PC-9 (cell line): ENCODE data around the gene DNAJC12. TPM values are rescaled to one million over a fixed set of nuclear protein-coding genes. Genes with fewer than 3 reads are reported as not detected.

Experiments
- BruUV-seq: library from RNA; stranded (reverse); fragments of 400-500 nt; replicated peaks from 2 replicates; lab custom pipeline; 2021; lab: Mats Ljungman, UMichigan
- CTCF ChIA-PET: fragments of 300-600 bp; sonication (Branson Sonifier 250); formaldehyde crosslinking; loops from one replicate; lab custom pipeline; 2022; ENCODE audit warnings: antibody characterized with exemption; lab: Charles Lee
- POLR2A ChIA-PET: fragments of 300-600 bp; sonication (Branson Sonifier 250); formaldehyde crosslinking; loops from one replicate; lab custom pipeline; 2022; ENCODE audit warnings: antibody characterized with exemption; ENCODE audit not compliant: unreplicated experiment; lab: Charles Lee
- DNase-seq, 2 experiments: peaks; one replicate each; pipeline versions ENCODE4 v3.0.0 to v3.0.0-alpha.2; 2015 to 2022; ENCODE audit warnings: mixed read lengths in 1 of 2
- H2AFZ ChIP-seq: fragments of 200-600 bp; sonication (generic); 2 replicates; pipeline ENCODE4 v1.8.1; 2017; ENCODE audit warnings: antibody characterized with exemption
- H3F3A ChIP-seq: fragments of 200-600 bp; sonication (generic); 2 replicates; pipeline ENCODE4 v1.8.1; 2017; ENCODE audit warnings: antibody characterized with exemption, mild to moderate bottlenecking, low read depth; ENCODE audit not compliant: insufficient read depth
- H3K27ac ChIP-seq: fragments of 200-600 bp; sonication (generic); 2 replicates; pipeline ENCODE4 v1.6.1; 2016; ENCODE audit warnings: mixed run types
- H3K27me3 ChIP-seq: fragments of 200-600 bp; sonication (generic); 2 replicates; pipeline ENCODE4 v1.6.1; 2016; ENCODE audit warnings: low read depth, mixed run types; ENCODE audit not compliant: insufficient read depth
- H3K36me3 ChIP-seq: fragments of 200-600 bp; sonication (generic); 2 replicates; pipeline ENCODE4 v1.6.1; 2016; ENCODE audit warnings: low read depth, mixed run types
- H3K4me1 ChIP-seq: fragments of 200-600 bp; sonication (generic); replicated peaks from 2 replicates; pipeline ENCODE4 v1.6.1; 2016; ENCODE audit warnings: mixed run types; ENCODE audit not compliant: insufficient read depth
- H3K4me2 ChIP-seq: fragments of 200-600 bp; sonication (generic); 2 replicates; pipeline ENCODE4 v1.6.1; 2017; ENCODE audit warnings: mixed run types
- H3K4me3 ChIP-seq: fragments of 200-600 bp; sonication (generic); 2 replicates; pipeline ENCODE4 v1.6.1; 2016; ENCODE audit warnings: mixed run types
- H3K79me2 ChIP-seq: fragments of 200-600 bp; sonication (generic); 2 replicates; pipeline ENCODE4 v1.6.1; 2017; ENCODE audit warnings: low read depth, mixed run types
- H3K9me2 ChIP-seq: fragments of 200-600 bp; sonication (generic); 2 replicates; pipeline ENCODE4 v1.8.1; 2017; ENCODE audit warnings: mild to moderate bottlenecking; ENCODE audit not compliant: insufficient read depth
- H3K9me3 ChIP-seq: fragments of 200-600 bp; sonication (generic); 2 replicates; pipeline ENCODE4 v1.8.1; 2016; ENCODE audit warnings: low read depth; ENCODE audit not compliant: insufficient read depth
- H4K20me1 ChIP-seq: fragments of 200-600 bp; sonication (generic); 2 replicates; pipeline ENCODE4 v1.8.1; 2017; ENCODE audit not compliant: insufficient read depth
- CTCF ChIP-seq: fragments of 200-600 bp; sonication (generic); conservative IDR thresholded peaks from 2 replicates; pipeline ENCODE4 v1.6.1; 2017; ENCODE audit warnings: mixed run types, antibody characterized with exemption, mild to moderate bottlenecking, moderate library complexity
- EZH2 ChIP-seq: fragments of 200-600 bp; sonication (generic); IDR thresholded peaks from 2 replicates; pipeline ENCODE4 v1.8.0; 2017; ENCODE audit warnings: antibody characterized with exemption, low read depth
- intact Hi-C: fragments of 100-400 bp; cut with micrococcal nuclease; formaldehyde crosslinking; loops from one replicate; pipeline ENCODE4 v1.10.0; 2022; ENCODE audit not compliant: unreplicated experiment
- total RNA-seq: library from RNA; stranded (reverse); gene quantifications from 2 replicates; pipeline ENCODE4 v1.2.3, GENCODE V29; 2021

The DNAJC12 gene
- total RNA-seq, 1 experiment from 2014 or later, result 0.33 TPM

- no peak for TF ChIP-seq CTCF
- no peak for TF ChIP-seq EZH2
- no peaks in the 10 kb centered on the region for H3K79me2 ChIP-seq
- no TSS peak for BruUV-seq
- no peak for DNase-seq
- no peaks in the 10 kb centered on the region for H3K9me2 ChIP-seq
- no peaks in the 10 kb centered on the region for H3K27me3 ChIP-seq
- no peaks in the 10 kb centered on the region for H3F3A ChIP-seq
- CTCF ChIA-PET, result no interaction called here
- no peak overlapping the region for H3K27ac ChIP-seq
- H3K4me3 ChIP-seq, result no peak overlapping the region
- no peaks in the 10 kb centered on the region for H3K4me1 ChIP-seq
- H4K20me1 ChIP-seq, result no peaks in the 10 kb centered on the region
- POLR2A ChIA-PET, result no interaction called here
- no peaks in the 10 kb centered on the region for H3K9me3 ChIP-seq
- no peak overlapping the region for H3K4me2 ChIP-seq
- intact Hi-C loops, result no loop called here
- H2AFZ ChIP-seq, result no peak overlapping the region
- H3K36me3 ChIP-seq, result no peaks in the 10 kb centered on the region
These were observed 28.9 kb downstream of the DNAJC12 start for GRCh38 chr10:67809107-67809506.

- no peak overlapping the region for H3K4me3 ChIP-seq
- TF ChIP-seq EZH2 (no peak), CTCF (no peak)
- H3K36me3 ChIP-seq, result no peaks in the 10 kb centered on the region
- no peaks in the 10 kb centered on the region for H3K79me2 ChIP-seq
- H3K27me3 ChIP-seq, result no peaks in the 10 kb centered on the region
- no peaks in the 10 kb centered on the region for H3F3A ChIP-seq
- ChIA-PET CTCF (no interaction called here), POLR2A (no interaction called here)
- no peak overlapping the region for H3K27ac ChIP-seq
- no peak for DNase-seq
- no peaks in the 10 kb centered on the region for H3K4me1 ChIP-seq
- intact Hi-C loops, result no loop called here
- H4K20me1 ChIP-seq, result no peaks in the 10 kb centered on the region
- H2AFZ ChIP-seq, result no peak overlapping the region
- H3K9me2 ChIP-seq, result no peaks in the 10 kb centered on the region
- H3K9me3 ChIP-seq, result no peaks in the 10 kb centered on the region
- H3K4me2 ChIP-seq, result no peak overlapping the region
- no TSS peak for BruUV-seq
These were observed 29.3 kb downstream of the DNAJC12 start for GRCh38 chr10:67808704-67809103.

DNA sequence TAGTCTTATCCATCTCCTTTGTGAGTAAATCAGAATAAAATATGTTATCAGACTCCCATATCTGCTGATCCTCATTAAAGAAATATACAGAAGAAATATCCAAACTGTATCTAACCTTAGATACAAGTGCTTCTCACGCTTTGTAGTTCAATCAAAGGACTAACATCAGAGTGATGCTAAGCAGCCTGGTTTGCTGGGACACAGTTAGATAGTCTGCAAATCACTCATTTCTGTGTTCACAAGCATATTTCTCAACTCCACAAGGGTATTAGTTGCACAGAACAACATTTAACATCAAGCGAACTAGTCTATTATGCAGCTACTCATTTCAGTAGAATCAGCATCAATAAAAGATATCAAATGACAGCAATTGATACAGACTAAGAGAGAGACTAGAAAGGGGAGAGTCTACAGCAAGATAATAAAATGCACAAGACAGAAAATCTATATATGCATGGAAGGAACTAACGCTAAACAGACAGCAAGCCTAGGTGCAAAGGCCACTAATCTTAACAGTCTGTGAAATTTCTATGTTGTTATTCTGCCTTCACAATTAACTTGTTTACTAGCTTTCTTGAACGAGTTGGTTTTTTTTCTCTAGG lies 30.0 kb downstream of the DNAJC12 start:
- no peaks in the 10 kb centered on the region for H3K4me1 ChIP-seq
- H3K36me3 ChIP-seq, result no peaks in the 10 kb centered on the region
- H2AFZ ChIP-seq, result no peak overlapping the region
- no peaks in the 10 kb centered on the region for H4K20me1 ChIP-seq
- CTCF ChIA-PET, result no interaction called here
- DNase-seq, result no peak
- no peaks in the 10 kb centered on the region for H3K9me3 ChIP-seq
- no peak overlapping the region for H3K27ac ChIP-seq
- H3K4me3 ChIP-seq, result no peak overlapping the region
- BruUV-seq, result no TSS peak
- no peaks in the 10 kb centered on the region for H3F3A ChIP-seq
- no peaks in the 10 kb centered on the region for H3K9me2 ChIP-seq
- intact Hi-C loops, result no loop called here
- POLR2A ChIA-PET, result interaction anchor here (0.6 kb wide), 1 partner anchor 487 kb away, joined by 10 read pairs; no protein-coding TSS in a partner anchor
- no peak overlapping the region for H3K4me2 ChIP-seq
- TF ChIP-seq CTCF, result no peak
- TF ChIP-seq EZH2, result no peak
- no peaks in the 10 kb centered on the region for H3K79me2 ChIP-seq
- no peaks in the 10 kb centered on the region for H3K27me3 ChIP-seq
